ENCODE data around the gene ANKS6.

Gene ANKS6

DNA sequence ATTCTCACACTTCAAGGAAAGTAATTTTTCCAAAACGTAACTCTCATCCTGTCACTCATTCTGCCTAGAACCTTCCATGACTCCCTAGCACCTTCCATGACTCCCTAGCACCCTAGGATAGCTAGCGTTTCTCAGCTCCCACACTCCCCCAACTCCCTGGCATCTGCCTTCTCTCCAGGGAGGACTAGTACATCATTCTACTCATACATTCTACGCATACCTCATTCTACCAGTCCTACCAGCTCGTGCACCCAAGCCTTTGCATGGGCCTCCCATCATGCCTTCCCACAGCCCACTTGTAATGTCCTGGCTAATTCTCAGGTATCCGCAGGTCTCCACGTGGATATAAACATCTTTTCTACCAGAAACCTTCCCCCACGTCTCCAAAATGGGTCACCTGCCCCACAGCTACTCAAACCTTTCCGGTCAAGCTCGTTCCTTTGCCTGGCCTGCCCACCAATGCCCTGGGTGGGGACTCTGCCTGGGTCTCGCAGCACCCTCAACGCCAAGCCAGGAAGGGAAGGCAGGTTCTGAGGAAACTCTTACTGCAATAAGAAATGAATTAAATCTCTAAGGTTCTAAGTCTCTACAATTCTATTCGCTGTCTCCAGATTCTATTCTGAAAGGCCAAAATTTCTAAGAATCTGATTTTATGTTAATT is 930 bp downstream of the ANKS6 start:
- Histone ChIP-seq H3K9me3 (peaks cover 8% of the 10 kb centered on the region), H3K4me1 (peaks cover 50% of the 10 kb centered on the region), H3K9ac (peak overlapping the region; percentile 89), H3K4me3 (peak overlapping the region; percentile 94), H3K36me3 (peaks cover 6% of the 10 kb centered on the region), H4K20me1 (peaks cover 43% of the 10 kb centered on the region), H3K27me3 (no peaks in the 10 kb centered on the region), H3K4me2 (peak overlapping the region; percentile 91), H3K27ac (peak overlapping the region; percentile 91)
- no peak for TF ChIP-seq Cebpa-rat (IDR thresholded peaks at IDR 0.05)

DNA sequence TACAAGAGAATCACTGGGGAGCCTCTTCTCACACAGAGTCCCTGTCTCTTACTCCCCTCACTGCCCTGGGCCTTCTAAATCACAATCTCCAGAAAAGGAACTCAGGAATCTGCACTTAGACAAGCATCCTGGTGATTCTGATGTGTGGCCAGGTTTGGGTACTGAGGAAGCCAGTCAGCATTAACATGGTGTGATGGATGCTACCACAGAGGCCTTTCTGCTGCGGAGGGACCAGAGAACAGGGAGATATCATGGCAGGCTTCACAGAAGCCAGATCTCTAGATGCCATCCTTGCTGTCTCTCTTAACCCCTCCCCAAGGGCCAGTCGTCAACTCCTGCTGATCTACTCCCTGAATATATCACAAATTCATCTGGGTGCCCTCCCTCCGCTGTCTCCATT is 1.6 kb downstream of the ANKS6 start:
- peak overlapping the region; percentile 91 for H3K4me2 ChIP-seq
- H3K4me1 ChIP-seq, result peaks cover 50% of the 10 kb centered on the region
- TF ChIP-seq Cebpa-rat (IDR thresholded peaks at IDR 0.05), result no peak
- H3K27me3 ChIP-seq, result no peaks in the 10 kb centered on the region
- H3K36me3 ChIP-seq, result peaks cover 12% of the 10 kb centered on the region
- peak overlapping the region; percentile 94; the same call in 1 of the 2 replicates for H3K4me3 ChIP-seq
- no peak overlapping the region; the same call in 1 of the 2 replicates for H3K9ac ChIP-seq
- peaks cover 8% of the 10 kb centered on the region for H3K9me3 ChIP-seq
- H3K27ac ChIP-seq, result no peak overlapping the region
- H4K20me1 ChIP-seq, result peaks cover 49% of the 10 kb centered on the region

DNA sequence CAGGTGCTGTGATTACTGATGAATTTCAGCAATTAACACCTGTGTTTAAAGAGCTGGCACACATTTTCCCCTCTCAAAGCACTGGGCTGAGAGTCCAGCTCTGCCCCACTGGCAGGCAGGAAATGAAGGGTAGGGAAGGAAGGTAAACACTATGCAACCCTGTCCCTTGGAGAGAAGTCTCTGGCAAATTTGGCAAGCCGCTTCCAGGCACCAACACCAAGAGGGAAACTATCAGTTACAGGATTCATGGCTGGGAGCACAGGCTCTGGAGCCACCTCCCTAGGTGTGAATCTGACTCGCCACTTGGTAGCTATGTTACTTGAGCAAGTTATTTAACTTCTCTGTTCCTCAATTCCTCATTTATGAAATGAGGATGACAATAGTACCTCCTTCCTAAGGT is 3.3 kb downstream of the ANKS6 start:
- Histone ChIP-seq H3K9me3 (peaks cover 4% of the 10 kb centered on the region), H3K27ac (no peak overlapping the region), H3K4me1 (peaks cover 50% of the 10 kb centered on the region), H3K36me3 (peaks cover 30% of the 10 kb centered on the region), H4K20me1 (peaks cover 56% of the 10 kb centered on the region), H3K27me3 (no peaks in the 10 kb centered on the region), H3K9ac (no peak overlapping the region), H3K4me3 (no peak overlapping the region), H3K4me2 (0 out of 2 replicates have a peak overlapping the region, but pooled peaks have one; percentile 25)
- no peak for TF ChIP-seq Cebpa-rat (IDR thresholded peaks at IDR 0.05)

DNA sequence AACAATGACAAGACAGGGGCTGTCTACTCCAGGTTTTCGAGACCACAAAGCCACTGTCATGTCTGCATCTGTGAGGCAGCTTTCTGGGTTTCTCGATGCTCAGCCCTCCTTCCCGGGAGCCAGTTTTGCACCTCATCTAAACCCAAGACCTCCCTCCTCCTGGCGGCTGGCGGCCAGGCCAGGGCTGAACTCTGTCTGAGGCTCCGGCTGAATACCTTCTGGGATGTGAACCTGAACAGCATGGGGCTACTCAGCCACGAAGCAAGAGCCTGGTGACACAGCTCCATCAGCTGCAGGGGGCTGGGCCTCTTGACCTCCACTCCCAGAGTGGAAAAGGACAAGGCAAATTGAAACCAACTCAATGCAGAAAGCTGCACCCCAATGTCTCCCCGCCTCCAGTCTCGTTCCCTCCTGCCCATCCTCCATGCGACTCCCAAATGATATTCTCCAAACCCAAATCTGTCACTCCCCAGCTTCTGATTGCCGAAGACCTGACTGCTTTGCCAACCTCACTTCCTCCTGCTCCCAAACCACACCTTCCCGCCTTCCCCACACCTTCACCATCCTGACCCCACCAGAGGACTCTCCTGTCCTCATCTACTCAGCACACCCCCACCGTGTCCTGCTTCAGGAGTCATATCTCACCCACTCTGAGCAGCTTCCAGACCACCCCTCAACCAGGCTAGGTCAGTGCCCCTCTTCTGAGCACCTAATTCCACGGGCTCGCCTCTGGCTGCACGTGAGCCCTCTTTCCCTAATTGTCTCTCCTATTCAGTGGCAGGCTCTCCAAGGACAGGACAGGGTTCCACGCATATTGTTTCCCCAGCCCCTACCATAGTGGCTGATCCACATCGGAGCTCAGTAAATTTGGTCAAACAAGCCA is 4.5 kb downstream of the ANKS6 start:
- Histone ChIP-seq H3K4me1 (peaks cover 50% of the 10 kb centered on the region), H3K27me3 (no peaks in the 10 kb centered on the region), H4K20me1 (peaks cover 67% of the 10 kb centered on the region), H3K27ac (0 out of 2 replicates have a peak overlapping the region, but pooled peaks have one; percentile 11), H3K9me3 (no peaks in the 10 kb centered on the region), H3K36me3 (peaks cover 38% of the 10 kb centered on the region), H3K4me2 (peak overlapping the region; percentile 39), H3K4me3 (no peak overlapping the region), H3K9ac (peak overlapping the region; percentile 28; the same call in 1 of the 2 replicates)
- TF ChIP-seq Cebpa-rat (IDR thresholded peaks at IDR 0.05), result no peak

DNA sequence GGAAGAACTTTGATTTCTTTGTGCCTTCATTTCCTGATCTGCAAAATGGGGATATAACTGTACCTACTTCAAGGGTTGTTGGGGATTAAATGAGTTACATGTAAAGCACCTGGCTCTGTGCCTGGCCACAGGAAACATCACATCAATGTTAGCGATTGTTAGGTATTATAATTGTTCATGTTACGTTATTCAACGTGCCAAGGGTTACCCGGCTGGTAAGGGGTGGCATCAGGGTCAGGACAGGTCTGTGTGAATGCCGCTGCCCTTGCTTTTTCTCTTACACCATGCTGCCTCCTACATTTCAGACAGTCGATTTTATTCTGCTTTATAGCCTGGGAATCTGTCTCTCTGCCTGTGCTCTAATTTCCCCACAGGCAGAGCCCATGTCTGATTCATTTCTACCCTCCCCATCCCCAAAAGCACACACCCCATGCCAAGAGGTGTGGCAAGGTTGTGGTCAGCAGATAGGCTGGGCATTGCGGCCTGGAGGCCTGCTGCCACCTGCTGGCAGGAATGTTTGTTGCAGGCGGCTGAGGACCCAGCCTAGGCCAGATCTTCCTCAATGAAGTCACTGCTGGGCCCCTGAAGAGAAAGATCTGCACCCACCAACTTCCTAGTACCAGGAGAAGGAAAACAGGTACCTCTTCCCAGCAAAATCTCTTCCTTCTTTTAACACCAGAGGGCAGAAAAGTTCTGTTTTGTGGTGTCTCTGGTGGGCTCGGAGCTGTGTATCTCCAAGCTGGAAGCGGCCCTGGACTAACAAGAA is 5.3 kb downstream of the ANKS6 start:
- Histone ChIP-seq H3K4me1 (peaks cover 47% of the 10 kb centered on the region), H3K4me3 (no peak overlapping the region), H3K9me3 (no peaks in the 10 kb centered on the region), H4K20me1 (peaks cover 69% of the 10 kb centered on the region), H3K4me2 (peak overlapping the region; percentile 39), H3K36me3 (peaks cover 43% of the 10 kb centered on the region), H3K27me3 (no peaks in the 10 kb centered on the region), H3K9ac (peak overlapping the region; percentile 28; the same call in 1 of the 2 replicates), H3K27ac (0 out of 2 replicates have a peak overlapping the region, but pooled peaks have one; percentile 11)
- TF ChIP-seq Cebpa-rat (IDR thresholded peaks at IDR 0.05), result no peak

DNA sequence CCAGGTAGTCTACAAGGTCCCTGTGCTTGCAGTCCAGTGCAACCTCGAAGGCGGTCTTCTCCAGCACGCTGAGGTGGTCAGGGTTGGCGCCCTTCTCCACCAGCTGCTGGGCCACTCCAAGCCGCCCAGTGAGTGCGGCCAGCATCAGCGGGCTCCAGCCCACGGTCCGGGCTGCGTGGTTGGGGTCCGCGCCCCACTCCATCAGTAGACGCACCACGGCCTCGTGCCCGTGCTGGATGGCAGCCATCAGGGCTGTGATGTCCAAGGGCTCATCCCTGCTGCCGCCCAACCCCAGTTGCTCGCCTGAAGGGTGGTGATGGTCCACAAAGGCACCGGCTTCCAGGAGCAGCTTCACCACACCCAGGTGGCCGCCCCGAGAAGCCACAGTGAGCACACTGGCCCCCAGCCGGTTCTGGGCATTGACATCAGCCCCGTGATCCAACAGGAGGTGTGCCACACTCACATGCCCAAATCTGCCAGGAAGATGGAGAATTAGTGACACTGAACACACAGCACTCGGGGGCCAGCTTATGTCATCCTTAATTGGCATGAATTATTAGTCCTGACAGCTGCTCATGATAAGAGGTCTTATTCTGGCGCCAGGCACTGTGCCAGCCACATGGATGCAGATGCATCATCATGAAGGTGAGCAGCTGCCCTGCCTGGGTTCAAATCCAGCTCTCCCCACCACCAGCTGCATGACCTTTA is 6.1 kb downstream of the ANKS6 start:
- Histone ChIP-seq H3K9me3 (no peaks in the 10 kb centered on the region), H3K36me3 (peaks cover 48% of the 10 kb centered on the region), H3K27me3 (no peaks in the 10 kb centered on the region), H4K20me1 (peaks cover 72% of the 10 kb centered on the region), H3K9ac (no peak overlapping the region), H3K4me1 (peaks cover 41% of the 10 kb centered on the region), H3K27ac (no peak overlapping the region), H3K4me2 (no peak overlapping the region), H3K4me3 (no peak overlapping the region)
- no peak for TF ChIP-seq Cebpa-rat (IDR thresholded peaks at IDR 0.05)

DNA sequence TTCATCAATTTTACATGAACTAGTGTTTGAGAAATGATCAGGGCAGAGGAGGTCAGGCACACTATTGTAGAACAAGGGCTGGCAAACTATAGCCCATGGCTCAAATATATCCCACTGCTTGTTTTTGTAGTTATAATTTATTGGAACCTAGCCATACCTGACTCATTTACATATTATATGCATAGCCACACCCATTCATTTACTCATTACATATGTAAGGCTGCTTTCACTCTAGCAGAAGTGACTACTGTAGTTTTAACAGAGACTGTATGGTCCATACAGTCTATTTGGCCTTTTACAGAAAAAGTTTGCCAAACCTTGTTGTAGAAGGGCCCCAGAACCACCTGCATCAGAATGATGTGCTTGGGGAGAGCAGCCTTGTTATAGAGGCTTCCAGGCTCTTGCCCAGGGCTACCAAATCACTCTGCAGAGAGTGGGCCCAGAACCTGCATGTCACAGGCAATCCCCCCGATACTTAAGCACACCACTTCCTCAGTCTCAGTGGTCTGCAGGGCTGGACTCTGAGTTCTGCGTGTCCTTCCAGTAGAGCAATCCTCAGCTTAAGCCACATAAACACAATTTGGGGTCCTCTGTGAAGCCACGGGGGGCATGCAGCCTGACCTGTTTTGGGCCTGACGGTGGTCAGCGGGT is 6.7 kb downstream of the ANKS6 start:
- Histone ChIP-seq H4K20me1 (peaks cover 70% of the 10 kb centered on the region), H3K4me2 (no peak overlapping the region), H3K9me3 (no peaks in the 10 kb centered on the region), H3K36me3 (peaks cover 54% of the 10 kb centered on the region), H3K4me3 (no peak overlapping the region), H3K27ac (no peak overlapping the region), H3K27me3 (no peaks in the 10 kb centered on the region), H3K9ac (no peak overlapping the region), H3K4me1 (peaks cover 35% of the 10 kb centered on the region)
- no peak for TF ChIP-seq Cebpa-rat (IDR thresholded peaks at IDR 0.05)

DNA sequence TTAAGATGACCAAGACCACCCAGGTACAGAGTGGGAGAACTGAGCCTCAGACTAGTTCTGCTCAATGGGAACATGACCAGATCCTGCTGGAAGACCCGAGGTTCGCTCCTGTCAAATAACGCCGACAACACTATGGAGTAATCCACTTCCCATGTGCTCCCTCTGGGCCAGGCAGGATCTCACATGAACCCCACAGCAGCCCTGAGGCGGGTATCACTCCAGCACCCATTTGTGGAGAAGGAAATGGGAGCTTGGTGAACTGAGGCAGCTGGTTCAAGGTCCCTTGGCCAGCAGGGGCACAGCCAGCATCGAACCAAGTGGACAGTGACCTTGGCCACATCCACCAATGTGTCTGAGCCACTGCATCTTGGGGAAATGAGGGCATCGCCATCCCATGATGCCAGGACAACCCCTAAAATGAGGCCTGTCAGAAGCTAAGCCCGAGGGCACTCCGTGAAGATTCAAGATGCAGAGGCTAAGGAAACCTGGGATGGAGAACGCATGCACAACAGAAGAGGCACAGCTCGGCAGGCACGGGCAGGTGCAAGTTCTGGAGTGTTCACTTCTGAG is 8.5 kb downstream of the ANKS6 start:
- Histone ChIP-seq H3K4me1 (peaks cover 20% of the 10 kb centered on the region), H3K36me3 (peaks cover 71% of the 10 kb centered on the region), H3K4me3 (no peak overlapping the region), H3K9me3 (no peaks in the 10 kb centered on the region), H3K9ac (no peak overlapping the region), H3K27me3 (no peaks in the 10 kb centered on the region), H3K4me2 (no peak overlapping the region), H3K27ac (no peak overlapping the region), H4K20me1 (peaks cover 67% of the 10 kb centered on the region)
- TF ChIP-seq Cebpa-rat (IDR thresholded peaks at IDR 0.05), result no peak

Measured in BLaER1 (cell line).